HEK293 (cell line): Measurements from ENCODE around the gene GRM4.

Experiments used
- CTCF ChIA-PET: fragments of 350-600 bp; formaldehyde crosslinking; extraction: SDS; loops from one replicate; lab custom pipeline; 2021; ENCODE audit warnings: antibody characterized with exemption; lab: Yijun Ruan, JAX
- POLR2A ChIA-PET: fragments of 300-600 bp; formaldehyde crosslinking; extraction: SDS; loops from one replicate; lab custom pipeline; 2020; ENCODE audit warnings: antibody characterized with exemption, inconsistent platforms; lab: Yijun Ruan, JAX
- H3K27ac ChIP-seq: fragments of 200-500 bp; sonication (Bioruptor generic); 2 replicates; pipeline ENCODE4 v1.5.1; 2014; ENCODE audit warnings: low read depth, low read length, control low read depth, inconsistent platforms; ENCODE audit errors: extremely low read depth
- H3K36me3 ChIP-seq, 2 experiments: fragments of 200-500 bp in 1 of 2; sonication (Bioruptor generic) in 1 of 2; 1 replicate in 1 of 2; 2 replicates in 1 of 2; pipeline ENCODE4 v1.5.1; 2014 to 2017; ENCODE audit warnings: inconsistent platforms in 2 of 2, low read length in 2 of 2; ENCODE audit not compliant: control insufficient read depth in 2 of 2, insufficient read depth in 1 of 2
- H3K4me1 ChIP-seq: fragments of 200-500 bp; sonication (Bioruptor generic); 2 replicates; pipeline ENCODE4 v1.5.1; 2014; ENCODE audit warnings: mild to moderate bottlenecking, low read length, inconsistent platforms; ENCODE audit not compliant: control insufficient read depth, insufficient read depth
- H3K4me3 ChIP-seq: 2 replicates; pipeline ENCODE4 v1.5.1; 2011; ENCODE audit warnings: low read depth, mild to moderate bottlenecking, control low read depth, low read length, moderate library complexity
- H3K9me3 ChIP-seq: fragments of 200-500 bp; sonication (Bioruptor generic); 2 replicates; pipeline ENCODE4 v1.5.1; 2014; ENCODE audit warnings: low read depth, low read length, inconsistent platforms; ENCODE audit not compliant: control insufficient read depth, insufficient read depth
- BCL11A ChIP-seq: fragments of 450-650 bp; formaldehyde crosslinking; IDR thresholded peaks from 2 replicates; pipeline ENCODE4 v1.5.1; 2016; ENCODE audit warnings: low read depth, missing biosample characterization, missing genetic modification characterization
- GLIS2 ChIP-seq: fragments of 450-650 bp; formaldehyde crosslinking; IDR thresholded peaks from 2 replicates; pipeline ENCODE4 v1.5.1; 2016; ENCODE audit warnings: missing biosample characterization, missing genetic modification characterization
- SCRT2 ChIP-seq: fragments of 450-650 bp; formaldehyde crosslinking; IDR thresholded peaks from 2 replicates; pipeline ENCODE4 v1.5.1; 2016; ENCODE audit warnings: missing biosample characterization, missing genetic modification characterization
- SP3 ChIP-seq: fragments of 450-650 bp; formaldehyde crosslinking; IDR thresholded peaks from 2 replicates; pipeline ENCODE4 v1.5.1; 2016; ENCODE audit warnings: missing biosample characterization, missing genetic modification characterization
- ZBTB11 ChIP-seq: fragments of 450-650 bp; formaldehyde crosslinking; conservative IDR thresholded peaks from 2 replicates; pipeline ENCODE4 v1.5.1; 2016; ENCODE audit warnings: low read depth, missing biosample characterization, missing genetic modification characterization
- ZBTB49 ChIP-seq: fragments of 450-650 bp; formaldehyde crosslinking; IDR thresholded peaks from 2 replicates; pipeline ENCODE4 v1.5.1; 2016; ENCODE audit warnings: missing biosample characterization, missing genetic modification characterization, low read depth
- ZFP69B ChIP-seq: fragments of 450-650 bp; formaldehyde crosslinking; IDR thresholded peaks from 2 replicates; pipeline ENCODE4 v1.5.1; 2016; ENCODE audit warnings: missing biosample characterization, missing genetic modification characterization
- ZNF155 ChIP-seq: fragments of 450-650 bp; formaldehyde crosslinking; IDR thresholded peaks from 2 replicates; pipeline ENCODE4 v1.5.1; 2016; ENCODE audit warnings: missing biosample characterization, missing genetic modification characterization
- ZNF239 ChIP-seq: fragments of 450-650 bp; formaldehyde crosslinking; IDR thresholded peaks from 2 replicates; pipeline ENCODE4 v1.5.1; 2016; ENCODE audit warnings: missing biosample characterization, missing genetic modification characterization
- ZNF280D ChIP-seq: fragments of 450-650 bp; formaldehyde crosslinking; IDR thresholded peaks from 2 replicates; pipeline ENCODE4 v1.5.1; 2016; ENCODE audit warnings: missing biosample characterization, missing genetic modification characterization
- ZNF302 ChIP-seq: fragments of 450-650 bp; formaldehyde crosslinking; IDR thresholded peaks from 2 replicates; pipeline ENCODE4 v1.5.1; 2016; ENCODE audit warnings: missing biosample characterization, missing genetic modification characterization, low read depth
- ZNF529 ChIP-seq: fragments of 450-650 bp; formaldehyde crosslinking; IDR thresholded peaks from 2 replicates; pipeline ENCODE4 v1.5.1; 2017; ENCODE audit warnings: missing genetic modification characterization, missing biosample characterization; ENCODE audit not compliant: insufficient replicate concordance
- ZNF777 ChIP-seq: fragments of 450-650 bp; formaldehyde crosslinking; IDR thresholded peaks from 2 replicates; pipeline ENCODE4 v1.5.1; 2017; ENCODE audit warnings: missing biosample characterization, missing genetic modification characterization, borderline replicate concordance

The GRM4 gene

GRCh38 chr6:34146021-34146782, at the start of gene GRM4:
TSS of gene GRM4 (minus strand) at chr6:34146087. CDS start at chr6:34133496, 12,591 bp downstream.
- TF ChIP-seq SCRT2 (tag by site-specific recombination) (peak; percentile 93), ZBTB49 (tag by site-specific recombination) (no peak), ZNF777 (tag by site-specific recombination) (0 out of 2 replicates have a peak, but pooled peaks have one; percentile 5), ZNF302 (no peak), ZBTB11 (tag by site-specific recombination) (no peak), ZNF239 (no peak), SP3 (0 out of 2 replicates have a peak, but pooled peaks have one; percentile 2), BCL11A (tag by site-specific recombination) (no peak), GLIS2 (tag by site-specific recombination) (0 out of 2 replicates have a peak, but pooled peaks have one; percentile 56)
- no peaks in the 10 kb centered on the region for H3K9me3 ChIP-seq
- H3K4me3 ChIP-seq: peak within 1 kb of the TSS; percentile 45
- H3K36me3 ChIP-seq: no peaks in the 10 kb centered on the region
- ChIA-PET POLR2A (interaction anchor here (0.7 kb wide), 1 partner anchor 91 kb away, joined by 3 read pairs; no protein-coding TSS in a partner anchor), CTCF (interaction anchor here (0.7 to 3.0 kb wide), 8 partner anchors 8 to 435 kb away, joined by 3 to 23 read pairs (median 6); partner anchors contain the start of gene UQCC2)
- peaks cover 11% of the 10 kb centered on the region for H3K4me1 ChIP-seq
- H3K27ac ChIP-seq: peak within 1 kb of the TSS; percentile 16; the same call in 1 of the 2 replicates

GRCh38 chr6:34194772-34195171, 48.9 kb upstream of the GRM4 start:
- H3K9me3 ChIP-seq: no peaks in the 10 kb centered on the region
- H3K36me3 ChIP-seq: no peaks in the 10 kb centered on the region
- H3K4me3 ChIP-seq: no peak overlapping the region
- no peak overlapping the region for H3K27ac ChIP-seq
- TF ChIP-seq ZFP69B (no peak), ZNF155 (tag by site-specific recombination) (no peak), ZNF280D (tag by site-specific recombination) (no peak), ZNF529 (tag by site-specific recombination) (no peak)
- H3K4me1 ChIP-seq: no peaks in the 10 kb centered on the region
- ChIA-PET POLR2A (no interaction called here), CTCF (interaction anchor here (1.1 to 2.1 kb wide), 6 partner anchors 13 to 415 kb away, joined by 4 to 15 read pairs (median 7); no protein-coding TSS in a partner anchor)
